NCI-H526 treated with DMSO at 0.1 percent for 48 hours (cell line): Measurements from ENCODE around the gene OR6C76.
"Not testable (repeated sequence)": the region's sequence is repeated elsewhere in the genome, so short reads cannot be mapped to it uniquely, and the experiment has no call there.

Source experiments
- DNase-seq: peaks from one replicate; lab custom pipeline; 2025; lab: John Stamatoyannopoulos, UW

Gene OR6C76

GRCh38 chr12:55425954-55426353 is at the start of gene OR6C76:
TSS of gene OR6C76 (plus strand) at chr12:55426254. CDS start at chr12:55426254, 0 bp downstream.
- DNase-seq: no peak

DNA sequence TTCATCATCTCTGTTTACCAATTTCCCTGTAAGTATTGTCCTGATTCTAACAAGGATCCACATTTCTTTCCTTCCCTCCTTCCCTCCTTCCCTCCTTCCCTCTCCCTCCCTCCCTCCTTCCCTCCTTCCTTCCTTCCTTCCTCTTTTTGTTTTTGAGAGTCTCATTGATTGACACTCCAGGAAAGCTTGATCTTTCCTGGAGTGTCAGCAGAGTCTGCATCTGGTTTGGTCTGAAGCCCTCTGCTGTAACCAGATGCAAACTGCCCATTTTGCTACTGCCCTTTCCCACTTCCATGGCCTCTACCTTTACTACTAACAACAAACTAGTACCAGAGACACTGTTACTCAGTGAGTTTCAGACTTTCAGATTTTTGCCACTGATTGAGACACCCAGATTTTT is 40.2 kb upstream of the OR6C76 start:
- no peak for DNase-seq

- no peak for DNase-seq
Measured at GRCh38 chr12:55392032-55392795, 33.8 kb upstream of the OR6C76 start.

DNA sequence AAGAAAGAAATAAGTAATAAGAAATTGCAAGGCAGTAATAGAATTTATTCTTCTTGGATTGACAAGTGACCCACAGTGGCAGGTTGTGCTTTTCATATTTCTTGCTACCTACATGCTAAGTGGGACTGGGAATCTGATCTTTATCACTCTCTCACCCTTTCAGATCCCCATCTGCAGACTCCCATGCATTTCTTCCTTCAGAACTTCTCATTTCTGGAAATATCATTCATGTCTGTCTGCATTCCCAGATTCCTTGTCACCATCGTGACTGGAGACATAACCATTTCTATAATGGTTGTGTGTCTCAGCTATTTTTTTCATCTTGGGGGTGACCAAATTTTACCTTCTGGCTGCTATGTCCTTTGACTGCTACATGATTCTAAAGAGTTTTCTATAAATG is 29.7 kb upstream of the OR6C76 start:
- DNase-seq: no peak

DNA sequence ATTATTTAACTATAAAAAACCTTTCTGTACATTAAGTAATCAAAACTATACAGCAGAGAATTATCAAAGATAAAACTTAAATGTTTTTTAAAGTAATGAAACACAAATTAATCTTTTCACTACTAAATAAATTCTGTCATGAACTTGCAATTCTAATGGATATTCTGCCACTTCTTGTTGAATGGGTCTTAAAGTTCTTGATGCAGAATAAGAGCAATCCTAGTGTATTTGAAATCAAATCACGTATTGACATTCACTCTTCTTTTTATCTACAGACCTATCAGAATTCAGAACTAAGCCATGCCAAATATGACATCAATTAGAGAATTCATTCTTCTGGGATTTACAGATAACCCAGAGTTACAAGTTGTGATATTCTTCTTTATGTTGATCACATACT is 25.8 kb upstream of the OR6C76 start, which contains the start of gene OR6C65:
Gene OR6C65, plus strand, starts transcription at position 301 of the 400 bp plus-strand sequence. Its CDS starts 0 bp downstream, at position 301.
- no peak for DNase-seq

DNA sequence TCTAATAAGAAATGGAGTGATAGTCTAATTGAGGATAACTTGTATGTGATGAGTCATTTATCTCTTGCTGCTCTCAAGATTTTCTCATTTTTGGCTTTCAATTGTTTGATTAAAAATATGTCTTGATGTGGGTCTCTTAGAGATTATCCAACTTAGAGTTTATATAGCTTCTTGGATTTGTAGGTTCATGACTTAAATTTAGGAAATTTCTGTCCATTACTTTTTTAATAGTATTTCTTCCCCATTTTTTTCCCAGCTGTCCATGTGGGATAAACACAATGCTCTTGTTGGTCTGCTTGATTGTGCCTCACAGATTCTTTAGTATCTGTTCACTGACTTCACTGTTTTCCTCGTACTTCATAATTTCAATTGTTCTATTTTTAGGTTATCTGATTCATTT is 18.2 kb upstream of the OR6C76 start:
- DNase-seq: no peak

DNA sequence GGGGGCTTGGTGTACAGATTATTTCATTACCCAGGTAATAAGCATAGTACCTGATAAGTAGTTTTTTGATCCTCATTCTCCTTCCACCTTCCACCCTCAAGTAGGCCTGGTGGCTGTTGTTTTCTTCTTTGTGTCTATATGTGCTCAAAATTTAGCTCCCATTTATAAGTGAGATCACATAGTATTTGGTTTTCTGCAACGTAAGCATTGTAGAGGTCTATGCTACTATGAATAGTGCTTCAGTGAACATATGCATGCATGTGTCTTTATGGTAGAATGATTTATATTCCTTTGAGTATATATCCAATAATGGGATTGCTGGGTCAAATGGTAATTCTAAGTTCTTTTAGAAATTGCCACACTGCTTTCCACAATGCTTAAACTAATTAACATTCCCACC is 16.9 kb upstream of the OR6C76 start:
- not testable (repeated sequence) for DNase-seq

DNA sequence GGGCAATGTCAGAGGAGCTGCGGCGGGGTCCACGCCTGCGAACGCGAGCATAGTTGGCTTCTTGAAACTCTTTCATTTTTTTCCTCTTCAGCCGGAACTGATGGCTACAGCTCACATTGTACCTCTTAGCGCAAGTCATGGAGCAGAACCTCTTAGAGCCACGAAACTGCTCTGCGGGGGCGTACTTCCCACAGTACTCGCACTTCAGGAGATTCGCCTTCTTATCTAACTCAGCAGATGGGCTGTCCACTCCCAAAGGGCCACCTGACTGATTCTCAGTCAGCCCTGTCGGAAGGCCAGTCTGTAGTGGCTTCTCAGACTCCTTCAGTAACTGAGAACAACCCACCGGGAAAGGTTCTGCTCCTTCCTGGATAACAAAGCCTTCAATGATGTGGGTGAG is 13.9 kb upstream of the OR6C76 start:
- not testable (repeated sequence) for DNase-seq

- not testable (repeated sequence) for DNase-seq
Measured at GRCh38 chr12:55413498-55414388, 12.3 kb upstream of the OR6C76 start.

DNA sequence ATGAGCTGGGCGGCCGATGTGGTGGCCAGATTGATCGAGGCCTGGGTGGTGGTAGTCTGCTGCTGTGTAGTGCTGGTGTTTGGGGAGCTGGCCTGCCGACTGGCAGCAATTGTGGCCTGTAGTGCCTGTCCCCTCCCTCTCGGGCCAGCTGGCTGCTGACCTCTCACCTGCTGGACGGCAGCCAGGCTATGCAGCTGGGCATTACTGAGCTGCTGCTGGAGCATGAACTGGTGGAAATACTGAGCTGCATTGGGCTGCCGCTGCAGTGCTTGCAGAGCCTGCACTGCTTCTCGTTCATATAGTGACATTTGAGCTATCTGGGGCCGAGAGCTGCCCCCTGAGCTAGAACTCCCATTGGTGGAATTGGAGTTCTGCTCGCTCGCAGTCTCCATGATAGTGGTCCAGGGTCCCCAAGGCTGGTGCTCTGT is 11.6 kb upstream of the OR6C76 start:
- DNase-seq: not testable (repeated sequence)

DNA sequence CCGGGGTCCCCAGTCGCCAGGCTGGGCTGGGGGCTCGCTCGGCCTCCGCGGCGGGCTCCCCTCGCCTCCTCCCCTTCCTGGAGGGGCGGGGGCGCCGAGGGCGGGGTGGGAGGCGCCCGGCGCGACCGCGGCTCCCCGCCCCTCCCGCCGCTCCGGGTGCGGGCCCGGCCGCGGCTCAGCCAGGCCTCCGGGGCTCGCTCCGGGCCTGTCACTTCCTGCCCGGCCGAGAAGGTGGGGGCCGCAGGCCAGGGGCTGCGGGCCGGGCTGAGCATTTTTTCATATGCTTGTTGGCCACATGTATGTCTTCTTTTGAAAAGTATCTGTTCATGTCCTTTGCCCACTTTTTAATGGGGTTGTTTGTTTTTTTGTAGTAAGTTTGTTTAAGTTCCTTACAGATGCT is 11.2 kb upstream of the OR6C76 start:
- DNase-seq: not testable (repeated sequence)

DNA sequence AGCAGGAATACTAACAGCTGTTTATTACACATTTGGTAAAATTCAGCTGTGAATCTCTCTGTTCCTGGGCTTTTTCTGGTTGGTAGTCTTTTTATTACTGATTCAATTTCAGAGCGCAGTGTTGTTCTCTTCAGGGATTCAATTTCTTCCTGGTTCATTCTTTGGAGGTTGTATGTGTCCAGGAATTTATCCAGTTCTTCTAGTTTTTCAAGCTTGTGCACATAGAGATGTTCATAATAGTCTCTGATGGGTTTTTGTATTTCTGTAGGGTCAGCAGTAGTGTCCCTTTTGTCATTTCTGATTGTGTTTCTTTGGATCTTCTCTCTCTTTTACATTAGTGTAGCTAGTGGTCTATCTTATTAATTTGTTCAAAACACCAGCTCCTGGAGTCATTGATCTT is 9.1 kb upstream of the OR6C76 start:
- DNase-seq: no peak

GRCh38 chr12:55420307-55420962 is 5.6 kb upstream of the OR6C76 start:
- no peak for DNase-seq

- DNase-seq: no peak
Measured at GRCh38 chr12:55428331-55429243, 2.5 kb downstream of the OR6C76 start.

DNA sequence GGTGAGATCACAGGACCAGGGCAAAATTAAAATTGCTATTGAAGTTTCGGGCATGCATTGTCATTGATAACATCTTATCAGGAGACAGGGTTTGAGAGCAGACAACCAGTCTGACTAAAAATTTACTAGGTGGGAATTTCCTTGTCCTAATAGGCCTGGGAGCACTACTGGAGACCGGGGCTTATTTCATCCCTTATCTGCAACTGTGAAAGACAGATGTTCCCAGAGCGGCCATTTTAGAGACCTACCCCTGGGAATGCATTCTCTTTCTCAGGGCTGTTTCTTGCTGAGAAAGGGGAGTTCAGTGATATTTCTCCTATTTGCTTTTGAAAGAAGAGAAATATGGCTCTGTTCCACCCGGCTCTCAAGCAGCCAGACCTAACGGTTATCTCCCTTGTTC is 15.2 kb downstream of the OR6C76 start:
- DNase-seq: not testable (repeated sequence)

GRCh38 chr12:55443776-55444175 is 17.7 kb downstream of the OR6C76 start, which contains the start of gene OR6C2:
TSS of gene OR6C2 (plus strand) at chr12:55444076. CDS start at chr12:55452214, 8,138 bp downstream.
- no peak for DNase-seq

DNA sequence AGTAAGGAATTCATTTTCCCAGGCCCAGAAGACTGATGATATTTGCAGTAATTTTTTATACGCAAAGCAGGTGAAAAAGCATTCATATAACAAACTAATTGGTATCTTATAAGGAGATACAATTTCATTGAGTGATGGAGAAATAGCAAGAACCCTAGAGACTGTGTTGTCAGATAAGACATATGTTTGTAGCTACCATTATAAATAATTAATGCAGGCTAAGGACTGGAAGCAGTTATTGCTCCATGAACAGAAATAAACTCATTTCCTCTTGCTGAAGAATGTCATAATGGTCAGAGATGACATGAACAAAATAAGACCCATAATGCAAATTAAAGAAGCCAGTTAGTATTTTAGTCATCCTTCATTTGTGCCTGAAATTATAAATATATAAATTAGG is 19.3 kb downstream of the OR6C76 start:
- DNase-seq: no peak

GRCh38 chr12:55446326-55446725 is 20.3 kb downstream of the OR6C76 start:
- no peak for DNase-seq

DNA sequence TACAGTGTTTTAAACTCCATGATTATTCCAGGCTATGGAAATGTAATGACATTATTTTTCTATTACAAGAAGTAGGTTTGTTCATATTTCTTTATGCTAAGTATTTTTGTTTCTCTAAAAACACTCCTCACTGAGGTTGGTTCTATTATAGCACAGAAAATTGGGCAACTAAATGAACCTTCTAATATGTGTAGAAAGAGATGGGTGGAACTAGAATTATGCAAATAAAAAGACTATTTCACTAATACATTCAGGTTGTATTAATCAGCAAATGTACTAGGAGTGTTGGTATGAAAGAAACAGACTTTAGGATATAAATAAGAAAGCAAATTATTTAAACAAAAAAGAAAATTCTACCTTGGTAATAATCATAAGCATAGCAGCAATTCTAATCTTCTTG is 22.8 kb downstream of the OR6C76 start:
- no peak for DNase-seq

DNA sequence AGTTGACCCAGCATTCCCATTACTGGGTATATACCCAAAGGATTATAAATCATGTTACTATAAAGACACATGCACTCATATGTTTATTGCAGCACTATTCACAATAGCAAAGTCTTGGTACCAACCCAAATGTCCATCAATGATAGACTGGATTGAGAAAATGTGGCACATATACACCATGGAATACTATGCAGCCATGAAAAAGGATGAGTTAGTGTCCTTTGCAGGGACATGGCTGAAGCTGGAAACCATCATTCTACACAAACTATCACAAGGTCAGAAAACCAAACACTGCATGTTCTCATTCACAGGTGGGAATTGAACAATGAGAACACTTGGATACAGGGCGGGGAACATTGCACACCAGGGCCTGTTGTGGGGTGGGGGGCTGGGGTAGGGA is 38.9 kb downstream of the OR6C76 start:
- not testable (repeated sequence) for DNase-seq

- DNase-seq: no peak
Measured at GRCh38 chr12:55467836-55468235, 41.8 kb downstream of the OR6C76 start.
